Body of pancreas (tissue), 4 donors: ENCODE data around the gene MYO5B. TPM values are rescaled to one million over a fixed set of nuclear protein-coding genes. Genes with fewer than 3 reads are reported as not detected.
"Not testable (repeated sequence)": the region's sequence is repeated elsewhere in the genome, so short reads cannot be mapped to it uniquely, and the experiment has no call there.

ENCODE experiments used
- ATAC-seq: fragments of 150-250 bp; one replicate; pipeline ENCODE4 v1.9.1; 2016
- DNase-seq, 4 donors: peaks; one replicate each; pipeline ENCODE4 v3.0.0-alpha.2; 2019
- H3K27ac ChIP-seq, 4 donors: fragments of 200-600 bp; sonication (generic); 1 replicate in 3 of 4; 2 replicates in 1 of 4; pipeline versions ENCODE4 v1.5.1 to v1.6.1; 2016 to 2019; ENCODE audit warnings: mild to moderate bottlenecking in 1 of 4, mixed read lengths in 1 of 4, moderate library complexity in 1 of 4
- H3K27me3 ChIP-seq, 2 donors: fragments of 200-600 bp; sonication (generic); one replicate each; pipeline ENCODE4 v1.6.0; 2016; ENCODE audit warnings: mild to moderate bottlenecking in 1 of 2
- H3K36me3 ChIP-seq, 2 donors: fragments of 200-600 bp; sonication (generic); replicated peaks in 1 of 2; 2 replicates each; pipeline ENCODE4 v1.5.1; 2016; ENCODE audit warnings: low read depth in 2 of 2; ENCODE audit not compliant: insufficient read depth in 1 of 2
- H3K4me1 ChIP-seq: fragments of 200-600 bp; sonication (generic); one replicate; pipeline ENCODE4 v1.6.0; 2016
- H3K4me3 ChIP-seq, 2 donors: fragments of 200-600 bp; sonication (generic); 1 replicate in 1 of 2; 2 replicates in 1 of 2; pipeline ENCODE4 v1.5.1; 2016 to 2019
- H3K9me3 ChIP-seq, 3 donors: fragments of 200-600 bp; sonication (generic); 1 replicate in 2 of 3; 2 replicates in 1 of 3; pipeline ENCODE4 v1.5.1; 2016
- CTCF ChIP-seq, 7 experiments: fragments of 450-650 bp in 4 of 7; fragments of 200-600 bp in 3 of 7; sonication (generic) in 3 of 7; IDR thresholded peaks; one replicate each; pipeline ENCODE4 v1.5.1; 2016 to 2019; ENCODE audit warnings: antibody characterized with exemption in 7 of 7
- POLR2A ChIP-seq, 3 donors: fragments of 450-650 bp; IDR thresholded peaks; one replicate each; pipeline ENCODE4 v1.6.1; 2016; ENCODE audit warnings: antibody characterized with exemption in 3 of 3, mild to moderate bottlenecking in 2 of 3
- WGBS, 2 donors: methylation state at CpG; one replicate each; pipeline ENCODE4 v1.1.5; 2017; 5-methylcytosine and 5-hydroxymethylcytosine counted together
- intact Hi-C: fragments of 100-400 bp; cut with DNase I; formaldehyde crosslinking; loops from one replicate; pipeline ENCODE4 v1.15.1; 2023
- total RNA-seq, 2 donors: library from RNA; depleted of rRNA; stranded (reverse); fragments of >200 nt; gene quantifications; one replicate each; pipeline ENCODE4 v1.1.0, GENCODE V29; 2016

MYO5B gene
- total RNA-seq, result 10 to 100 TPM; 17.1 to 18.2 TPM

GRCh38 chr18:50194631-50195532 is at the start of gene MYO5B:
TSS of gene MYO5B (minus strand) at chr18:50195147. CDS start at chr18:50194793, 354 bp downstream.
- Histone ChIP-seq H3K27me3 (no peaks in the 10 kb centered on the region), H3K4me3 (peak within 1 kb of the TSS; percentile 46 to 65), H3K9me3 (no peaks in the 10 kb centered on the region), H3K27ac (peak within 1 kb of the TSS; percentile 17 to 89 (median 87)), H3K36me3 (no peaks in the 10 kb centered on the region), H3K4me1 (peaks cover 23% of the 10 kb centered on the region)
- ATAC-seq (peak; percentile 97), DNase-seq (peak; percentile 90 to 95 (median 92))
- intact Hi-C loops, result no loop called here
- TF ChIP-seq POLR2A (IDR thresholded peaks at IDR 0.05) (peak; percentile 61 to 85 (median 68)), CTCF (IDR thresholded peaks at IDR 0.05) (peak in 6 of 7 experiments; percentile 26 to 99 (median 76))
- 2 to 3% methylated on average over 33 to 102 of the region's 115 CpGs for WGBS, 2 donors

GRCh38 chr18:50241768-50242167 is 46.8 kb upstream of the MYO5B start:
- DNase-seq, ATAC-seq, H3K27me3 ChIP-seq, H3K4me3 ChIP-seq, H3K4me1 ChIP-seq, H3K9me3 ChIP-seq, intact Hi-C loops, H3K36me3 ChIP-seq, H3K27ac ChIP-seq: not testable (repeated sequence)
- WGBS, 2 donors, result 72 to 73% methylated on average over 8 of the region's 8 CpGs

GRCh38 chr18:50240080-50240563 is 45.2 kb upstream of the MYO5B start:
- Histone ChIP-seq H3K27ac (no peak overlapping the region), H3K9me3 (no peaks in the 10 kb centered on the region), H3K4me3 (no peak overlapping the region), H3K36me3 (no peaks in the 10 kb centered on the region), H3K4me1 (no peaks in the 10 kb centered on the region), H3K27me3 (no peaks in the 10 kb centered on the region)
- intact Hi-C loops, result no loop called here
- no peak for ATAC-seq
- no peak for TF ChIP-seq CTCF (IDR thresholded peaks at IDR 0.05)
- TF ChIP-seq POLR2A (IDR thresholded peaks at IDR 0.05), result no peak
- DNase-seq, result no peak
- 91 to 92% methylated on average over 3 of the region's 3 CpGs for WGBS, 2 donors

- TF ChIP-seq CTCF (IDR thresholded peaks at IDR 0.05), result no peak
- no peak for TF ChIP-seq POLR2A (IDR thresholded peaks at IDR 0.05)
- no peak for ATAC-seq
- Histone ChIP-seq H3K9me3 (no peaks in the 10 kb centered on the region), H3K4me3 (no peak overlapping the region), H3K4me1 (no peaks in the 10 kb centered on the region), H3K27ac (no peak overlapping the region), H3K36me3 (no peaks in the 10 kb centered on the region), H3K27me3 (no peaks in the 10 kb centered on the region)
- WGBS, 2 donors, result 66 to 86% methylated on average over 2 of the region's 2 CpGs
- DNase-seq, result no peak
- intact Hi-C loops, result no loop called here
Measured at GRCh38 chr18:50232419-50232818, 37.5 kb upstream of the MYO5B start.

GRCh38 chr18:50231621-50232020 is 36.7 kb upstream of the MYO5B start:
- Histone ChIP-seq H3K9me3 (no peaks in the 10 kb centered on the region), H3K27ac (no peak overlapping the region), H3K4me3 (no peak overlapping the region), H3K27me3 (no peaks in the 10 kb centered on the region), H3K36me3 (no peaks in the 10 kb centered on the region), H3K4me1 (no peaks in the 10 kb centered on the region)
- DNase-seq, result no peak
- TF ChIP-seq POLR2A (IDR thresholded peaks at IDR 0.05) (no peak), CTCF (IDR thresholded peaks at IDR 0.05) (no peak)
- ATAC-seq, result no peak
- 79 to 85% methylated on average over 4 of the region's 4 CpGs for WGBS, 2 donors
- intact Hi-C loops, result no loop called here

GRCh38 chr18:50220249-50220648 is 25.3 kb upstream of the MYO5B start:
- not testable (repeated sequence) for H3K27me3 ChIP-seq, H3K4me3 ChIP-seq, H3K36me3 ChIP-seq, ATAC-seq, H3K9me3 ChIP-seq, H3K4me1 ChIP-seq, DNase-seq, H3K27ac ChIP-seq
- WGBS, 2 donors, result 86 to 91% methylated on average over 4 of the region's 4 CpGs
- intact Hi-C loops, result loop anchor here (10.0 kb wide), 1 partner anchor 215 kb away; no protein-coding TSS in a partner anchor
